Stimulated activated effector memory CD8-positive, alpha-beta T cell treated with anti-CD3 and anti-CD28 coated beads, Interleukin-12 subunit alpha, Interleukin-12 subunit beta, amount 100 ng/mL, for 72 hours (primary cell): Measurements from ENCODE around the gene PRPF39.

Source experiments
- ATAC-seq: fragments of 150-1000 bp; cut with Tn5 transposase; 2 replicates; pipeline ENCODE4 v1.10.0; 2021
- DNase-seq, 2 donors: peaks; one replicate each; pipeline ENCODE4 v3.0.0; 2021 to 2022; ENCODE audit warnings: low spot score in 2 of 2
- H3K27ac Mint-ChIP-seq: one replicate; pipeline ENCODE4 v1.8.0; 2022; ENCODE audit warnings: mild to moderate bottlenecking, mixed read lengths
- H3K36me3 Mint-ChIP-seq: one replicate; pipeline ENCODE4 v1.8.0; 2022; ENCODE audit warnings: mild to moderate bottlenecking, mixed read lengths
- H3K4me1 Mint-ChIP-seq: one replicate; pipeline ENCODE4 v1.8.0; 2022; ENCODE audit warnings: mixed read lengths
- H3K4me3 Mint-ChIP-seq: one replicate; pipeline ENCODE4 v1.8.0; 2022; ENCODE audit warnings: mild to moderate bottlenecking, mixed read lengths
- H3K9me3 Mint-ChIP-seq: one replicate; pipeline ENCODE4 v1.8.0; 2022; ENCODE audit warnings: mixed read lengths

Gene PRPF39

GRCh38 chr14:45104561-45104960, 20.6 kb downstream of the PRPF39 start:
- no peak overlapping the region for H3K27ac Mint-ChIP-seq
- no peak for ATAC-seq
- H3K4me1 Mint-ChIP-seq: no peaks in the 10 kb centered on the region
- H3K9me3 Mint-ChIP-seq: no peaks in the 10 kb centered on the region
- peaks cover 100% of the 10 kb centered on the region for H3K36me3 Mint-ChIP-seq
- H3K4me3 Mint-ChIP-seq: no peak overlapping the region
- no peak for DNase-seq

- DNase-seq (no peak), ATAC-seq (peak; percentile 83)
- Mint-ChIP-seq H3K4me1 (peaks cover 9% of the 10 kb centered on the region), H3K4me3 (peak overlapping the region; percentile 12), H3K9me3 (no peaks in the 10 kb centered on the region), H3K27ac (peak overlapping the region; percentile 90), H3K36me3 (peaks cover 100% of the 10 kb centered on the region)
Observed at GRCh38 chr14:45112896-45113781, 29.2 kb downstream of the PRPF39 start.

- no peak overlapping the region for H3K4me3 Mint-ChIP-seq
- no peaks in the 10 kb centered on the region for H3K9me3 Mint-ChIP-seq
- H3K27ac Mint-ChIP-seq: peak overlapping the region; percentile 90
- no peak for DNase-seq
- H3K4me1 Mint-ChIP-seq: peaks cover 9% of the 10 kb centered on the region
- peaks cover 100% of the 10 kb centered on the region for H3K36me3 Mint-ChIP-seq
- peak; percentile 80 for ATAC-seq
Observed at GRCh38 chr14:45114327-45114726, 30.4 kb downstream of the PRPF39 start.

- no peak for ATAC-seq
Observed at GRCh38 chr14:45118594-45118993, 34.7 kb downstream of the PRPF39 start.

GRCh38 chr14:45120096-45120495, 36.2 kb downstream of the PRPF39 start:
- Mint-ChIP-seq H3K4me1 (peaks cover 5% of the 10 kb centered on the region), H3K27ac (no peak overlapping the region), H3K36me3 (peaks cover 100% of the 10 kb centered on the region), H3K4me3 (no peak overlapping the region), H3K9me3 (no peaks in the 10 kb centered on the region)
- ATAC-seq (no peak), DNase-seq (no peak)

More at GRCh38 chr14:45118594-45118993, 34.7 kb downstream of the PRPF39 start:
- Mint-ChIP-seq H3K4me3 (no peak overlapping the region), H3K36me3 (peaks cover 100% of the 10 kb centered on the region), H3K27ac (no peak overlapping the region), H3K9me3 (no peaks in the 10 kb centered on the region), H3K4me1 (peaks cover 9% of the 10 kb centered on the region)
- DNase-seq: no peak

GRCh38 chr14:45123271-45123670, 39.4 kb downstream of the PRPF39 start:
- ATAC-seq (no peak), DNase-seq (no peak)
- Mint-ChIP-seq H3K4me1 (peaks cover 5% of the 10 kb centered on the region), H3K9me3 (no peaks in the 10 kb centered on the region), H3K4me3 (no peak overlapping the region), H3K36me3 (peaks cover 99% of the 10 kb centered on the region), H3K27ac (no peak overlapping the region)

GRCh38 chr14:45125754-45126153, 41.8 kb downstream of the PRPF39 start:
- DNase-seq (no peak), ATAC-seq (no peak)
- H3K36me3 Mint-ChIP-seq: peaks cover 82% of the 10 kb centered on the region
- H3K9me3 Mint-ChIP-seq: no peaks in the 10 kb centered on the region
- no peak overlapping the region for H3K27ac Mint-ChIP-seq
- no peak overlapping the region for H3K4me3 Mint-ChIP-seq
- H3K4me1 Mint-ChIP-seq: no peaks in the 10 kb centered on the region

GRCh38 chr14:45128963-45129629, 45.2 kb downstream of the PRPF39 start:
- no peak overlapping the region for H3K27ac Mint-ChIP-seq
- peaks cover 49% of the 10 kb centered on the region for H3K36me3 Mint-ChIP-seq
- DNase-seq: no peak
- no peaks in the 10 kb centered on the region for H3K9me3 Mint-ChIP-seq
- H3K4me3 Mint-ChIP-seq: no peak overlapping the region
- peaks cover 8% of the 10 kb centered on the region for H3K4me1 Mint-ChIP-seq
- no peak for ATAC-seq

- no peak for ATAC-seq
- peak overlapping the region; percentile 99 for H3K27ac Mint-ChIP-seq
- H3K36me3 Mint-ChIP-seq: peaks cover 4% of the 10 kb centered on the region
- no peak for DNase-seq
- peaks cover 25% of the 10 kb centered on the region for H3K4me1 Mint-ChIP-seq
- H3K4me3 Mint-ChIP-seq: peak overlapping the region; percentile 100
- no peaks in the 10 kb centered on the region for H3K9me3 Mint-ChIP-seq
Observed at GRCh38 chr14:45133683-45134050, 49.8 kb downstream of the PRPF39 start.

- peak within 1 kb of the TSS; percentile 99 for H3K27ac Mint-ChIP-seq
- H3K4me3 Mint-ChIP-seq: peak within 1 kb of the TSS; percentile 100
- H3K4me1 Mint-ChIP-seq: peaks cover 25% of the 10 kb centered on the region
- H3K36me3 Mint-ChIP-seq: no peaks in the 10 kb centered on the region
- no peaks in the 10 kb centered on the region for H3K9me3 Mint-ChIP-seq
- DNase-seq (peak; percentile 72 to 91), ATAC-seq (peak; percentile 96)
Observed at GRCh38 chr14:45134051-45134958, 50.4 kb downstream of the PRPF39 start, which contains the start of gene FKBP3. Gene FKBP3, minus strand, starts transcription at chr14:45134481. Its CDS starts 25 bp downstream, at chr14:45134456.

GRCh38 chr14:45135156-45135555, 51.2 kb downstream of the PRPF39 start:
- peaks cover 25% of the 10 kb centered on the region for H3K4me1 Mint-ChIP-seq
- peak overlapping the region; percentile 100 for H3K4me3 Mint-ChIP-seq
- H3K27ac Mint-ChIP-seq: peak overlapping the region; percentile 99
- no peak for ATAC-seq
- peaks cover 2% of the 10 kb centered on the region for H3K36me3 Mint-ChIP-seq
- DNase-seq: no peak
- H3K9me3 Mint-ChIP-seq: no peaks in the 10 kb centered on the region

GRCh38 chr14:45135659-45136395, 51.9 kb downstream of the PRPF39 start, which contains the start of gene FANCM:
Gene FANCM, plus strand, starts transcription at chr14:45135930. Its CDS starts 102 bp downstream, at chr14:45136032.
- H3K36me3 Mint-ChIP-seq: peaks cover 7% of the 10 kb centered on the region
- H3K9me3 Mint-ChIP-seq: no peaks in the 10 kb centered on the region
- H3K27ac Mint-ChIP-seq: peak within 1 kb of the TSS; percentile 99
- peak; percentile 64 to 91 for DNase-seq
- H3K4me1 Mint-ChIP-seq: peaks cover 25% of the 10 kb centered on the region
- peak within 1 kb of the TSS; percentile 100 for H3K4me3 Mint-ChIP-seq
- peak; percentile 62 for ATAC-seq

GRCh38 chr14:45136399-45136798, 52.5 kb downstream of the PRPF39 start:
- peak overlapping the region; percentile 99 for H3K27ac Mint-ChIP-seq
- peak overlapping the region; percentile 100 for H3K4me3 Mint-ChIP-seq
- ATAC-seq: no peak
- no peak for DNase-seq
- H3K36me3 Mint-ChIP-seq: peaks cover 8% of the 10 kb centered on the region
- H3K9me3 Mint-ChIP-seq: no peaks in the 10 kb centered on the region
- peaks cover 25% of the 10 kb centered on the region for H3K4me1 Mint-ChIP-seq

- no peak overlapping the region for H3K27ac Mint-ChIP-seq
- peaks cover 21% of the 10 kb centered on the region for H3K4me1 Mint-ChIP-seq
- no peak overlapping the region for H3K4me3 Mint-ChIP-seq
- peaks cover 23% of the 10 kb centered on the region for H3K36me3 Mint-ChIP-seq
- no peak for ATAC-seq
- no peak for DNase-seq
- H3K9me3 Mint-ChIP-seq: no peaks in the 10 kb centered on the region
Observed at GRCh38 chr14:45140661-45141187, 56.8 kb downstream of the PRPF39 start.
